ENCODE data around the gene HS6ST3.

DNA sequence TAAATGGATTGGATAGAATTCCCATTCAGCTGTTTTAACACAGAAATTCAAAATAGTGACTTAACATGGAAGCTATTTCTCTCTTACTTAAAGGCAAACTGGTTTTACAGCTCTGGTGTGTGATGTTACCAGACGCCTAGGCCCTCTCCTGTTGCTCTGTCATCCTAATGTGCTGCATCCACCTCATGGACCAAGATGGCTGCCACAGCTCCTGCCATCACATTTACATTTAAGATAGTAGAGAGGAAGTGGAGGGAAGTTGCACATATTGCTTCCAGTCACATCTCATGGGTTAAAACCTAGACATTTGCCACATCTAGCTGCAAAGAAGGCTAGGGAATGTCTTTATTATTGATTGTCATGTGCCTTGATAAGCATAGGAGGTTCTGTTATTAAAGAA is 746.8 kb downstream of the HS6ST3 start:
- no peak for TF ChIP-seq ZBTB42 (CRISPR knock-in tag; IDR thresholded peaks at IDR 0.05)
- TF ChIP-seq STAT5B (CRISPR knock-in tag; IDR thresholded peaks at IDR 0.05): no peak
- no peak for TF ChIP-seq HMG20A (CRISPR knock-in tag; IDR thresholded peaks at IDR 0.05; ENCODE audit: borderline replicate concordance)
- no peak for TF ChIP-seq HDAC2 (CRISPR knock-in tag; IDR thresholded peaks at IDR 0.05)
- TF ChIP-seq U2AF2 (IDR thresholded peaks at IDR 0.05; ENCODE audit: low read depth, low read length): no peak
- no peak for TF ChIP-seq ZNF253 (CRISPR knock-in tag; IDR thresholded peaks at IDR 0.05; ENCODE audit: borderline replicate concordance)
- TF ChIP-seq MYC (CRISPR knock-in tag; IDR thresholded peaks at IDR 0.05; ENCODE audit: borderline replicate concordance): no peak
- TF ChIP-seq CBX5 (CRISPR knock-in tag; IDR thresholded peaks at IDR 0.05; ENCODE audit: borderline replicate concordance): no peak
- TF ChIP-seq HCFC1 (IDR thresholded peaks at IDR 0.05; ENCODE audit: low read depth, low read length): no peak
- TF ChIP-seq HMG20B (CRISPR knock-in tag; conservative IDR thresholded peaks at IDR 0.05): no peak
- TF ChIP-seq, protein P1, sequence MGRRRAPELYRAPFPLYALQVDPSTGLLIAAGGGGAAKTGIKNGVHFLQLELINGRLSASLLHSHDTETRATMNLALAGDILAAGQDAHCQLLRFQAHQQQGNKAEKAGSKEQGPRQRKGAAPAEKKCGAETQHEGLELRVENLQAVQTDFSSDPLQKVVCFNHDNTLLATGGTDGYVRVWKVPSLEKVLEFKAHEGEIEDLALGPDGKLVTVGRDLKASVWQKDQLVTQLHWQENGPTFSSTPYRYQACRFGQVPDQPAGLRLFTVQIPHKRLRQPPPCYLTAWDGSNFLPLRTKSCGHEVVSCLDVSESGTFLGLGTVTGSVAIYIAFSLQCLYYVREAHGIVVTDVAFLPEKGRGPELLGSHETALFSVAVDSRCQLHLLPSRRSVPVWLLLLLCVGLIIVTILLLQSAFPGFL (CRISPR knock-in tag; IDR thresholded peaks at IDR 0.05): no peak
- TF ChIP-seq ZNF766 (CRISPR knock-in tag; IDR thresholded peaks at IDR 0.05; ENCODE audit: borderline replicate concordance): no peak
